H9 (cell line): ENCODE results near the gene MFN2. TPM values are rescaled to one million over a fixed set of nuclear protein-coding genes. Genes with fewer than 3 reads are reported as not detected.

Experiments
- DNase-seq: peaks from one replicate; pipeline ENCODE4 v3.0.0-alpha.2; 2017
- H2AFZ ChIP-seq: one replicate; pipeline ENCODE4 v1.6.1; 2013; ENCODE audit warnings: mild to moderate bottlenecking, low read length, control low read depth, moderate library complexity
- H2AK5ac ChIP-seq: 2 replicates; pipeline ENCODE4 v1.6.1; 2013; ENCODE audit warnings: low read length, control low read depth, mixed read lengths; ENCODE audit not compliant: insufficient read length
- H2BK120ac ChIP-seq: one replicate; pipeline ENCODE4 v1.6.1; 2013; ENCODE audit warnings: low read depth, mild to moderate bottlenecking, low read length, control low read depth, inconsistent platforms; ENCODE audit not compliant: poor library complexity, severe bottlenecking
- H2BK12ac ChIP-seq: 2 replicates; pipeline ENCODE4 v1.6.1; 2013; ENCODE audit warnings: low read length, control low read depth, mixed read lengths, low read depth; ENCODE audit not compliant: insufficient read length
- H2BK15ac ChIP-seq: 2 replicates; pipeline ENCODE4 v1.6.1; 2013; ENCODE audit warnings: low read depth, low read length, control low read depth
- H2BK20ac ChIP-seq: one replicate; pipeline ENCODE4 v1.6.1; 2013; ENCODE audit warnings: low read depth, mild to moderate bottlenecking, low read length, control low read depth, inconsistent platforms; ENCODE audit not compliant: poor library complexity, severe bottlenecking
- H2BK5ac ChIP-seq: 2 replicates; pipeline ENCODE4 v1.6.1; 2013; ENCODE audit warnings: low read length, control low read depth, mixed read lengths; ENCODE audit not compliant: insufficient read length
- H3K14ac ChIP-seq: 2 replicates; pipeline ENCODE4 v1.6.1; 2013; ENCODE audit warnings: low read length, control low read depth; ENCODE audit not compliant: insufficient read depth
- H3K18ac ChIP-seq: 2 replicates; pipeline ENCODE4 v1.6.1; 2013; ENCODE audit warnings: low read depth, mild to moderate bottlenecking, mixed read lengths, low read length, control low read depth; ENCODE audit not compliant: insufficient read length
- H3K23ac ChIP-seq: 2 replicates; pipeline ENCODE4 v1.6.1; 2013; ENCODE audit warnings: low read length, control low read depth, mixed read lengths, low read depth; ENCODE audit not compliant: insufficient read length
- H3K23me2 ChIP-seq: 2 replicates; pipeline ENCODE4 v1.6.1; 2013; ENCODE audit warnings: low read depth, mild to moderate bottlenecking, mixed read lengths, low read length, control low read depth; ENCODE audit not compliant: insufficient read length, poor library complexity, severe bottlenecking
- H3K27ac ChIP-seq: 2 replicates; pipeline ENCODE4 v1.5.1; 2013; ENCODE audit warnings: low read length, control low read depth, mixed read lengths, low read depth; ENCODE audit not compliant: insufficient read length
- H3K27me3 ChIP-seq: 2 replicates; pipeline ENCODE4 v1.6.1; 2013; ENCODE audit warnings: low read length, control low read depth, inconsistent platforms; ENCODE audit not compliant: insufficient read depth
- H3K4ac ChIP-seq: 2 replicates; pipeline ENCODE4 v1.6.1; 2013; ENCODE audit warnings: low read depth, mild to moderate bottlenecking, control low read depth, inconsistent platforms, low read length, moderate library complexity
- H3K4me1 ChIP-seq: 2 replicates; pipeline ENCODE4 v1.6.1; 2013; ENCODE audit warnings: low read length, control low read depth, inconsistent platforms; ENCODE audit not compliant: insufficient read depth
- H3K4me2 ChIP-seq: 2 replicates; pipeline ENCODE4 v1.6.1; 2013; ENCODE audit warnings: low read length, control low read depth, mixed read lengths; ENCODE audit not compliant: insufficient read length, insufficient read depth
- H3K56ac ChIP-seq: 2 replicates; pipeline ENCODE4 v1.6.1; 2013; ENCODE audit warnings: low read depth, mild to moderate bottlenecking, mixed read lengths, low read length, control low read depth; ENCODE audit not compliant: insufficient read length
- H3K79me1 ChIP-seq: 2 replicates; pipeline ENCODE4 v1.6.1; 2013; ENCODE audit warnings: low read depth, mild to moderate bottlenecking, moderate library complexity, low read length, control low read depth, inconsistent platforms; ENCODE audit not compliant: insufficient read depth, poor library complexity, severe bottlenecking
- H3K79me2 ChIP-seq: 2 replicates; pipeline ENCODE4 v1.6.1; 2013; ENCODE audit warnings: low read length, control low read depth, inconsistent platforms; ENCODE audit not compliant: insufficient read depth
- H3K9ac ChIP-seq: 2 replicates; pipeline ENCODE4 v1.6.1; 2013; ENCODE audit warnings: low read length, control low read depth, mixed read lengths; ENCODE audit not compliant: insufficient read length; ENCODE audit errors: extremely low read depth
- H3K9me3 ChIP-seq: one replicate; pipeline ENCODE4 v1.6.1; 2013; ENCODE audit warnings: low read depth, low read length, inconsistent platforms; ENCODE audit not compliant: control insufficient read depth
- H3T11ph ChIP-seq: one replicate; pipeline ENCODE4 v1.6.1; 2013; ENCODE audit warnings: mild to moderate bottlenecking, low read length, control low read depth, inconsistent platforms
- H4K20me1 ChIP-seq: one replicate; pipeline ENCODE4 v1.6.1; 2013; ENCODE audit not compliant: control insufficient read depth, insufficient read length, insufficient read depth
- H4K5ac ChIP-seq: 2 replicates; pipeline ENCODE4 v1.6.1; 2013; ENCODE audit warnings: low read depth, mild to moderate bottlenecking, mixed read lengths, low read length, control low read depth; ENCODE audit not compliant: insufficient read length
- H4K8ac ChIP-seq: replicated peaks from 2 replicates; pipeline ENCODE4 v1.6.1; 2013; ENCODE audit warnings: low read length, control low read depth, mixed read lengths, low read depth; ENCODE audit not compliant: insufficient read length
- H4K91ac ChIP-seq: 2 replicates; pipeline ENCODE4 v1.6.1; 2013; ENCODE audit warnings: low read depth, mild to moderate bottlenecking, moderate library complexity, mixed read lengths, low read length, control low read depth; ENCODE audit not compliant: insufficient read length
- H3K27ac Mint-ChIP-seq, 3 experiments: 2 replicates in 2 of 3; 3 replicates in 1 of 3; pipeline ENCODE4 v1.8.0; 2020 to 2021; ENCODE audit warnings: mixed read lengths in 3 of 3, mild to moderate bottlenecking in 1 of 3, moderate library complexity in 1 of 3
- H3K27me3 Mint-ChIP-seq: 2 replicates; pipeline ENCODE4 v1.8.0; 2021; ENCODE audit warnings: low read depth, mild to moderate bottlenecking, moderate library complexity, mixed read lengths
- H3K36me3 Mint-ChIP-seq, 3 experiments: 2 replicates in 2 of 3; 3 replicates in 1 of 3; pipeline ENCODE4 v1.8.0; 2020 to 2021; ENCODE audit warnings: low read depth in 3 of 3, mixed read lengths in 3 of 3; ENCODE audit not compliant: insufficient read depth in 1 of 3
- H3K4me1 Mint-ChIP-seq, 2 experiments: 2 replicates each; pipeline ENCODE4 v1.8.0; 2020; ENCODE audit warnings: mixed read lengths in 2 of 2
- H3K4me3 Mint-ChIP-seq, 2 experiments: 2 replicates in 1 of 2; 3 replicates in 1 of 2; pipeline ENCODE4 v1.8.0; 2020 to 2021; ENCODE audit warnings: mild to moderate bottlenecking in 2 of 2, mixed read lengths in 2 of 2, moderate library complexity in 1 of 2
- H3K9me3 Mint-ChIP-seq, 2 experiments: 2 replicates in 1 of 2; 3 replicates in 1 of 2; pipeline ENCODE4 v1.8.0; 2020; ENCODE audit warnings: mild to moderate bottlenecking in 2 of 2, mixed read lengths in 2 of 2, moderate library complexity in 1 of 2
- WGBS: extraction: QIAGEN DNeasy Blood & Tissue Kit; methylation state at CpG from one replicate; pipeline ENCODE4 v1.1.7; 2013; ENCODE audit warnings: missing lambda C conversion rate, low lambda C conversion rate, mixed read lengths; ENCODE audit not compliant: insufficient read length; ENCODE audit errors: extremely low coverage; 5-methylcytosine and 5-hydroxymethylcytosine counted together
- total RNA-seq: library from RNA; stranded (reverse); gene quantifications from 2 replicates; pipeline ENCODE4 v1.2.1, GENCODE V29; 2021
- TF ChIP-seq, protein P1 (sequence below): fragments of 200-600 bp; sonication (generic); conservative IDR thresholded peaks from 3 replicates; pipeline ENCODE4 v1.8.0; 2021; ENCODE audit warnings: antibody characterized with exemption, mild to moderate bottlenecking

The MFN2 gene
- total RNA-seq, 1 experiment from 2014 or later: 61.4 TPM

- no peaks in the 10 kb centered on the region for H4K20me1 ChIP-seq
- no peaks in the 10 kb centered on the region for H3K4me1 ChIP-seq
- H3K23ac ChIP-seq: no peak overlapping the region
- no peak overlapping the region for H3K4ac ChIP-seq
- H3K23me2 ChIP-seq: no peaks in the 10 kb centered on the region
- H4K8ac ChIP-seq: no peak overlapping the region
- H3K9ac ChIP-seq: no peak overlapping the region
- H4K91ac ChIP-seq: no peak overlapping the region
- H3K4me3 Mint-ChIP-seq: no peak overlapping the region
- H3K14ac ChIP-seq: no peak overlapping the region
- no peak overlapping the region for H2AK5ac ChIP-seq
- no peak overlapping the region for H2BK120ac ChIP-seq
- H3K56ac ChIP-seq: no peak overlapping the region
- H2BK12ac ChIP-seq: no peak overlapping the region
- DNase-seq: no peak
- H3K79me2 ChIP-seq: no peaks in the 10 kb centered on the region
- no peak overlapping the region for H3T11ph ChIP-seq
- no peak overlapping the region for H2BK5ac ChIP-seq
- no peak overlapping the region for H3K4me2 ChIP-seq
- WGBS: no CpG with 5 or more reads among the region's 18 CpGs
- peaks cover 0 to 7% of the 10 kb centered on the region in 2 experiments; a peak in 2 of 5 replicates for H3K9me3 Mint-ChIP-seq
- H2BK15ac ChIP-seq: no peak overlapping the region
- H2BK20ac ChIP-seq: no peak overlapping the region
- no peak overlapping the region for H3K18ac ChIP-seq
- H3K27ac Mint-ChIP-seq: no peak overlapping the region
- no peaks in the 10 kb centered on the region for H3K9me3 ChIP-seq
- no peaks in the 10 kb centered on the region for H3K27me3 ChIP-seq
- peaks cover 9% of the 10 kb centered on the region for H3K27me3 Mint-ChIP-seq
- H4K5ac ChIP-seq: no peak overlapping the region
- H3K4me1 Mint-ChIP-seq: peaks cover 12% of the 10 kb centered on the region in 2 experiments
- TF ChIP-seq, protein P1, sequence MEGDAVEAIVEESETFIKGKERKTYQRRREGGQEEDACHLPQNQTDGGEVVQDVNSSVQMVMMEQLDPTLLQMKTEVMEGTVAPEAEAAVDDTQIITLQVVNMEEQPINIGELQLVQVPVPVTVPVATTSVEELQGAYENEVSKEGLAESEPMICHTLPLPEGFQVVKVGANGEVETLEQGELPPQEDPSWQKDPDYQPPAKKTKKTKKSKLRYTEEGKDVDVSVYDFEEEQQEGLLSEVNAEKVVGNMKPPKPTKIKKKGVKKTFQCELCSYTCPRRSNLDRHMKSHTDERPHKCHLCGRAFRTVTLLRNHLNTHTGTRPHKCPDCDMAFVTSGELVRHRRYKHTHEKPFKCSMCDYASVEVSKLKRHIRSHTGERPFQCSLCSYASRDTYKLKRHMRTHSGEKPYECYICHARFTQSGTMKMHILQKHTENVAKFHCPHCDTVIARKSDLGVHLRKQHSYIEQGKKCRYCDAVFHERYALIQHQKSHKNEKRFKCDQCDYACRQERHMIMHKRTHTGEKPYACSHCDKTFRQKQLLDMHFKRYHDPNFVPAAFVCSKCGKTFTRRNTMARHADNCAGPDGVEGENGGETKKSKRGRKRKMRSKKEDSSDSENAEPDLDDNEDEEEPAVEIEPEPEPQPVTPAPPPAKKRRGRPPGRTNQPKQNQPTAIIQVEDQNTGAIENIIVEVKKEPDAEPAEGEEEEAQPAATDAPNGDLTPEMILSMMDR: no peak
- no peaks in the 10 kb centered on the region; a peak in 1 of 7 replicates for H3K36me3 Mint-ChIP-seq
- no peak overlapping the region for H2AFZ ChIP-seq
- no peak overlapping the region for H3K27ac ChIP-seq
- no peaks in the 10 kb centered on the region for H3K79me1 ChIP-seq
These were observed 67.1 kb downstream of the MFN2 start for GRCh38 chr1:12047120-12047876.
